HEK293 (cell line): ENCODE measurements around the gene FAM167B.

ENCODE experiments used
- CTCF ChIA-PET: fragments of 350-600 bp; formaldehyde crosslinking; extraction: SDS; loops from one replicate; lab custom pipeline; 2021; ENCODE audit warnings: antibody characterized with exemption; lab: Yijun Ruan, JAX
- POLR2A ChIA-PET: fragments of 300-600 bp; formaldehyde crosslinking; extraction: SDS; loops from one replicate; lab custom pipeline; 2020; ENCODE audit warnings: antibody characterized with exemption, inconsistent platforms; lab: Yijun Ruan, JAX
- H3K27ac ChIP-seq: fragments of 200-500 bp; sonication (Bioruptor generic); 2 replicates; pipeline ENCODE4 v1.5.1; 2014; ENCODE audit warnings: low read depth, low read length, control low read depth, inconsistent platforms; ENCODE audit errors: extremely low read depth
- H3K36me3 ChIP-seq, 2 experiments: fragments of 200-500 bp in 1 of 2; sonication (Bioruptor generic) in 1 of 2; 1 replicate in 1 of 2; 2 replicates in 1 of 2; pipeline ENCODE4 v1.5.1; 2014 to 2017; ENCODE audit warnings: inconsistent platforms in 2 of 2, low read length in 2 of 2; ENCODE audit not compliant: control insufficient read depth in 2 of 2, insufficient read depth in 1 of 2
- H3K4me1 ChIP-seq: fragments of 200-500 bp; sonication (Bioruptor generic); 2 replicates; pipeline ENCODE4 v1.5.1; 2014; ENCODE audit warnings: mild to moderate bottlenecking, low read length, inconsistent platforms; ENCODE audit not compliant: control insufficient read depth, insufficient read depth
- H3K4me3 ChIP-seq: 2 replicates; pipeline ENCODE4 v1.5.1; 2011; ENCODE audit warnings: low read depth, mild to moderate bottlenecking, control low read depth, low read length, moderate library complexity
- H3K9me3 ChIP-seq: fragments of 200-500 bp; sonication (Bioruptor generic); 2 replicates; pipeline ENCODE4 v1.5.1; 2014; ENCODE audit warnings: low read depth, low read length, inconsistent platforms; ENCODE audit not compliant: control insufficient read depth, insufficient read depth
- GLIS1 ChIP-seq: fragments of 450-650 bp; formaldehyde crosslinking; IDR thresholded peaks from 2 replicates; pipeline ENCODE4 v1.5.1; 2016; ENCODE audit warnings: missing biosample characterization, missing genetic modification characterization
- GLIS2 ChIP-seq: fragments of 450-650 bp; formaldehyde crosslinking; IDR thresholded peaks from 2 replicates; pipeline ENCODE4 v1.5.1; 2016; ENCODE audit warnings: missing biosample characterization, missing genetic modification characterization
- KLF1 ChIP-seq: fragments of 450-650 bp; formaldehyde crosslinking; IDR thresholded peaks from 2 replicates; pipeline ENCODE4 v1.5.1; 2016; ENCODE audit warnings: missing biosample characterization, missing genetic modification characterization
- KLF17 ChIP-seq: fragments of 450-650 bp; formaldehyde crosslinking; IDR thresholded peaks from 2 replicates; pipeline ENCODE4 v1.5.1; 2016; ENCODE audit warnings: missing biosample characterization, missing genetic modification characterization
- KLF9 ChIP-seq: fragments of 450-650 bp; formaldehyde crosslinking; IDR thresholded peaks from 2 replicates; pipeline ENCODE4 v1.5.1; 2016; ENCODE audit warnings: missing biosample characterization, missing genetic modification characterization, low read depth
- PATZ1 ChIP-seq: fragments of 450-650 bp; formaldehyde crosslinking; IDR thresholded peaks from 2 replicates; pipeline ENCODE4 v1.5.1; 2016; ENCODE audit warnings: missing biosample characterization, missing genetic modification characterization
- PRDM10 ChIP-seq: fragments of 450-650 bp; formaldehyde crosslinking; IDR thresholded peaks from 2 replicates; pipeline ENCODE4 v1.5.1; 2016; ENCODE audit warnings: missing biosample characterization, missing genetic modification characterization
- SP2 ChIP-seq: fragments of 450-650 bp; formaldehyde crosslinking; IDR thresholded peaks from 2 replicates; pipeline ENCODE4 v1.5.1; 2016; ENCODE audit warnings: missing biosample characterization, missing genetic modification characterization
- SP3 ChIP-seq: fragments of 450-650 bp; formaldehyde crosslinking; IDR thresholded peaks from 2 replicates; pipeline ENCODE4 v1.5.1; 2016; ENCODE audit warnings: missing biosample characterization, missing genetic modification characterization
- ZBTB10 ChIP-seq: fragments of 450-650 bp; formaldehyde crosslinking; IDR thresholded peaks from 2 replicates; pipeline ENCODE4 v1.5.1; 2016; ENCODE audit warnings: missing biosample characterization, missing genetic modification characterization
- ZBTB17 ChIP-seq: fragments of 450-650 bp; formaldehyde crosslinking; IDR thresholded peaks from 2 replicates; pipeline ENCODE4 v1.5.1; 2016; ENCODE audit warnings: missing biosample characterization, missing genetic modification characterization
- ZBTB20 ChIP-seq: fragments of 450-650 bp; formaldehyde crosslinking; IDR thresholded peaks from 2 replicates; pipeline ENCODE4 v1.5.1; 2016; ENCODE audit warnings: missing biosample characterization, missing genetic modification characterization
- ZBTB26 ChIP-seq: fragments of 450-650 bp; formaldehyde crosslinking; optimal IDR thresholded peaks from 2 replicates; pipeline ENCODE3; 2016; ENCODE audit warnings: missing biosample characterization, mild to moderate bottlenecking, missing genetic modification characterization
- ZEB2 ChIP-seq: fragments of 450-650 bp; formaldehyde crosslinking; IDR thresholded peaks from 2 replicates; pipeline ENCODE4 v1.5.1; 2016; ENCODE audit warnings: missing biosample characterization, missing genetic modification characterization
- ZFP3 ChIP-seq: fragments of 450-650 bp; formaldehyde crosslinking; IDR thresholded peaks from 2 replicates; pipeline ENCODE4 v1.5.1; 2016; ENCODE audit warnings: low read depth, missing biosample characterization, missing genetic modification characterization
- ZNF2 ChIP-seq: fragments of 450-650 bp; formaldehyde crosslinking; IDR thresholded peaks from 2 replicates; pipeline ENCODE4 v1.5.1; 2016; ENCODE audit warnings: missing biosample characterization, missing genetic modification characterization
- ZNF335 ChIP-seq: fragments of 450-650 bp; formaldehyde crosslinking; conservative IDR thresholded peaks from 2 replicates; pipeline ENCODE4 v1.5.1; 2016; ENCODE audit warnings: missing biosample characterization, missing genetic modification characterization
- ZNF394 ChIP-seq: fragments of 450-650 bp; formaldehyde crosslinking; IDR thresholded peaks from 2 replicates; pipeline ENCODE4 v1.5.1; 2016; ENCODE audit warnings: missing biosample characterization, missing genetic modification characterization, mild to moderate bottlenecking, moderate library complexity, borderline replicate concordance
- ZNF76 ChIP-seq: fragments of 450-650 bp; formaldehyde crosslinking; IDR thresholded peaks from 2 replicates; pipeline ENCODE4; 2016; ENCODE audit warnings: low read depth, missing biosample characterization, missing genetic modification characterization, borderline replicate concordance
- ZNF785 ChIP-seq: fragments of 450-650 bp; formaldehyde crosslinking; IDR thresholded peaks from 2 replicates; pipeline ENCODE4 v1.5.1; 2016; ENCODE audit warnings: missing biosample characterization, missing genetic modification characterization
- ZSCAN16 ChIP-seq: fragments of 450-650 bp; formaldehyde crosslinking; IDR thresholded peaks from 2 replicates; pipeline ENCODE4 v1.5.1; 2016; ENCODE audit warnings: missing biosample characterization, missing genetic modification characterization
- ZXDB ChIP-seq: fragments of 450-650 bp; formaldehyde crosslinking; IDR thresholded peaks from 2 replicates; pipeline ENCODE4 v1.5.1; 2016; ENCODE audit warnings: missing biosample characterization, missing genetic modification characterization

The FAM167B gene

GRCh38 chr1:32240140-32240951, 6.7 kb upstream of the FAM167B start (continued):
- TF ChIP-seq ZNF335 (tag by site-specific recombination), result peak; percentile 50
- peak; percentile 37; the same call in 1 of the 2 replicates for TF ChIP-seq GLIS1 (tag by site-specific recombination)
- TF ChIP-seq GLIS2, result peak; percentile 61
- no peak for TF ChIP-seq ZBTB17 (tag by site-specific recombination)
- TF ChIP-seq KLF9, result peak; percentile 47; the same call in 1 of the 2 replicates
- TF ChIP-seq SP3 (tag by site-specific recombination), result peak; percentile 61
- 0 out of 2 replicates have a peak, but pooled peaks have one; percentile 25 for TF ChIP-seq ZXDB
- TF ChIP-seq ZEB2, result peak; percentile 15; the same call in 1 of the 2 replicates
- peak; percentile 36; the same call in 1 of the 2 replicates for TF ChIP-seq PATZ1 (tag by site-specific recombination)
- peak; percentile 77 for TF ChIP-seq ZBTB20 (tag by site-specific recombination)
- TF ChIP-seq ZBTB26, result peak; percentile 40
- TF ChIP-seq KLF17 (tag by site-specific recombination), result 0 out of 2 replicates have a peak, but pooled peaks have one; percentile 11
- peak; percentile 77 for TF ChIP-seq SP2 (tag by site-specific recombination)
- peak; percentile 65 for TF ChIP-seq PRDM10 (tag by site-specific recombination)
- TF ChIP-seq KLF1 (tag by site-specific recombination), result peak; percentile 34; the same call in 1 of the 2 replicates
- TF ChIP-seq ZNF394, result 0 out of 2 replicates have a peak, but pooled peaks have one; percentile 26

- Histone ChIP-seq H3K4me3 (no peak overlapping the region), H3K27ac (no peak overlapping the region), H3K9me3 (no peaks in the 10 kb centered on the region), H3K4me1 (no peaks in the 10 kb centered on the region), H3K36me3 (no peaks in the 10 kb centered on the region)
- POLR2A ChIA-PET, result interaction anchor here (0.6 to 1.6 kb wide), 3 partner anchors 10 to 62 kb away, joined by 3 to 6 read pairs (median 5); partner anchors contain the start of gene TXLNA
- CTCF ChIA-PET, result interaction anchor here (0.6 to 5.9 kb wide), 4 partner anchors 7 to 13 kb away, joined by 3 to 33 read pairs (median 4); partner anchors contain the start of gene FAM167B
- no peak for TF ChIP-seq ZFP3 (tag by site-specific recombination)
- TF ChIP-seq ZSCAN16, result no peak
- no peak for TF ChIP-seq ZNF785 (tag by site-specific recombination)
- no peak for TF ChIP-seq ZNF76 (tag by site-specific recombination)
- TF ChIP-seq ZNF2, result no peak
- no peak for TF ChIP-seq ZBTB10 (tag by site-specific recombination)
Observed at GRCh38 chr1:32241001-32241763, 5.8 kb upstream of the FAM167B start.
